Testis (tissue), 5 donors: ENCODE results near the gene TENT5C. TPM values are rescaled to one million over a fixed set of nuclear protein-coding genes. Genes with fewer than 3 reads are reported as not detected.
A peak's percentile ranks its signal among the peaks of the same experiment; 100 is the strongest.
"Not testable (repeated sequence)": the region's sequence is repeated elsewhere in the genome, so short reads cannot be mapped to it uniquely, and the experiment has no call there.

Source experiments
- DNase-seq: peaks from one replicate; pipeline ENCODE4 v3.0.0-alpha.2; 2019
- H3K27ac ChIP-seq, 2 donors: fragments of 200-600 bp; sonication (generic); one replicate each; pipeline ENCODE4 v1.5.1; 2019
- H3K27me3 ChIP-seq: fragments of 200-600 bp; sonication (generic); one replicate; pipeline ENCODE4 v1.5.1; 2019
- H3K36me3 ChIP-seq: fragments of 200-600 bp; sonication (generic); one replicate; pipeline ENCODE4 v1.5.1; 2017; ENCODE audit warnings: low read depth; ENCODE audit errors: missing control alignments
- H3K4me1 ChIP-seq: fragments of 200-600 bp; sonication (generic); one replicate; pipeline ENCODE4 v1.5.1; 2019
- H3K4me3 ChIP-seq, 2 donors: fragments of 200-600 bp; sonication (generic); one replicate each; pipeline ENCODE4 v1.5.1; 2017 to 2019
- H3K9me3 ChIP-seq: fragments of 200-600 bp; sonication (generic); one replicate; pipeline ENCODE4 v1.5.1; 2017
- POLR2A ChIP-seq: fragments of 450-650 bp; IDR thresholded peaks from one replicate; pipeline ENCODE4 v1.6.1; 2017; ENCODE audit warnings: antibody characterized with exemption, mild to moderate bottlenecking, moderate library complexity
- WGBS, 2 donors: methylation state at CpG; one replicate each; pipeline ENCODE4 v1.1.5; 2018; 5-methylcytosine and 5-hydroxymethylcytosine counted together
- intact Hi-C: fragments of 100-400 bp; cut with DNase I; formaldehyde crosslinking; loops from one replicate; pipeline ENCODE4 v1.15.1; 2023; ENCODE audit warnings: low total_unique reads
- long read RNA-seq, 2 donors: transcript quantifications; one replicate each; lab custom pipeline, GENCODE V29; 2026
- polyA plus RNA-seq: library from polyadenylated mRNA; stranded (reverse); fragments of 350-450 nt; fragmentation: Illumina TruSeq; extraction: RNeasy Lipid Tissue Mini Kit (QIAGEN cat#74804); gene quantifications from one replicate; pipeline ENCODE4 v1.2.3, GENCODE V29; 2014; ENCODE audit warnings: low read depth, low replicate concordance; ENCODE audit not compliant: insufficient read depth
- total RNA-seq, 2 donors: library from RNA; depleted of rRNA; stranded (reverse); fragments of >200 nt; gene quantifications; one replicate each; pipeline ENCODE4 v1.2.3, GENCODE V29; 2016
- TF ChIP-seq, protein P1 (sequence below), 3 experiments: fragments of 450-650 bp in 2 of 3; fragments of 200-600 bp in 1 of 3; sonication (generic) in 1 of 3; IDR thresholded peaks; one replicate each; pipeline ENCODE4 v1.5.1; 2016 to 2019; ENCODE audit warnings: antibody characterized with exemption in 3 of 3, mild to moderate bottlenecking in 2 of 3, moderate library complexity in 1 of 3

TENT5C gene
- total RNA-seq (10 to 100 TPM; 38.4 to 67.3 TPM), polyA plus RNA-seq (72.4 TPM)
- long read RNA-seq, donor 1, full-length matches to known transcripts, result 22 of 22 reads
- long read RNA-seq, donor 1, partial matches to known transcripts, result 0 of 22 reads
- long read RNA-seq, donor 1, other reads (novel, unspliced or antisense), result 0 of 22 reads
- long read RNA-seq, donor 2, full-length matches to known transcripts, result 11 of 11 reads
- long read RNA-seq, donor 2, partial matches to known transcripts, result 0 of 11 reads
- long read RNA-seq, donor 2, other reads (novel, unspliced or antisense), result 0 of 11 reads

DNA sequence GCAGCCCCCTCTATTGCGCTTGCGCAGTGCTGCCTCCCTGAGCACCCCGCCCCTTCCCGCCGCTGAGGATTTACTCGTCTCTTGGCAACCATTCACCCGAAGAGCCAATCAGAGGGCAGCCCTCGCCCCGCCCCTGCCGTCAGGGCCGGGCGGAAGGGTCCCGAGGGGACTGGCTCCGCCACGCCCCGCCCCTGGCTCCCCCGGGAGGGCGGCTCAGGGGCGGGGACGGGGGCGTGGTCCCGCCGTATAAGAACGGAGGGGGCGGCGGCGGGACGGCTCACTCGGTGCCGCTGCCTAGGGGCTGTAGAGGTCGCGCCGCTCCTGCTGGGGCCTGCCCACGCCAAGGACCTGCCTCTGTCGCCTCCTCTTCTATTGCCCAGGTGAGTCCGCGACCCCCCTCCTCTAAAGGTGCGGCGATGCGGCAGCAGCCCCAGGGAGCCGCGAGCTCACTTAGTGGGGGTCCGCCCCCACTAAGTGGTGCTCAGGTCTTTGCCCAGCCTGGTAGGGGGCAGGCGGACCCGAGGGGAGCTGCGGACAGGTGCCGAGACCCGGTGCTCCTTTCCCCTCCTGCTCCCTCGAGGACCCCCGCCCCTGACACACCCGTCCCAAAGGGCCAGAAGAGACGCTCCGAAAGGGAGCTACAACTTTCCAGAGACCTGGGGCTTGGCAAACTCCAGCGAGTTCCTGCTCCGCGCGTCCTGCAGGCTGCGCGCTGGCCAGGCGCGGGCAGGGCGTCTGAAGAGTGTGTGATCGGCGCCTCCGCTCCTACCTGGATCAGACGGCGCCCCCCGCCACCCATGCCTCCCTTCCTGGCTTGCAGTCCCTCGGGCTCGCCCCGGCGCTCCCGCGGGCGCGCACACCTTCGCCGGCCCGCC is at the start of gene TENT5C:
TSS of gene TENT5C (plus strand) at position 275 of the 875 bp plus-strand sequence. CDS start 16,821 bp downstream, outside the sequence.
- intact Hi-C loops, result no loop called here
- WGBS, 2 donors, result 0 to 1% methylated on average over 7 to 62 of the region's 79 CpGs
- Histone ChIP-seq H3K36me3 (no peaks in the 10 kb centered on the region), H3K27me3 (no peaks in the 10 kb centered on the region), H3K27ac (peak within 1 kb of the TSS; percentile 59 to 79), H3K4me1 (peaks cover 13% of the 10 kb centered on the region), H3K4me3 (peak within 1 kb of the TSS; percentile 72 to 77), H3K9me3 (no peaks in the 10 kb centered on the region)
- peak; percentile 98 for DNase-seq
- TF ChIP-seq POLR2A, result peak; percentile 43
- TF ChIP-seq, protein P1, sequence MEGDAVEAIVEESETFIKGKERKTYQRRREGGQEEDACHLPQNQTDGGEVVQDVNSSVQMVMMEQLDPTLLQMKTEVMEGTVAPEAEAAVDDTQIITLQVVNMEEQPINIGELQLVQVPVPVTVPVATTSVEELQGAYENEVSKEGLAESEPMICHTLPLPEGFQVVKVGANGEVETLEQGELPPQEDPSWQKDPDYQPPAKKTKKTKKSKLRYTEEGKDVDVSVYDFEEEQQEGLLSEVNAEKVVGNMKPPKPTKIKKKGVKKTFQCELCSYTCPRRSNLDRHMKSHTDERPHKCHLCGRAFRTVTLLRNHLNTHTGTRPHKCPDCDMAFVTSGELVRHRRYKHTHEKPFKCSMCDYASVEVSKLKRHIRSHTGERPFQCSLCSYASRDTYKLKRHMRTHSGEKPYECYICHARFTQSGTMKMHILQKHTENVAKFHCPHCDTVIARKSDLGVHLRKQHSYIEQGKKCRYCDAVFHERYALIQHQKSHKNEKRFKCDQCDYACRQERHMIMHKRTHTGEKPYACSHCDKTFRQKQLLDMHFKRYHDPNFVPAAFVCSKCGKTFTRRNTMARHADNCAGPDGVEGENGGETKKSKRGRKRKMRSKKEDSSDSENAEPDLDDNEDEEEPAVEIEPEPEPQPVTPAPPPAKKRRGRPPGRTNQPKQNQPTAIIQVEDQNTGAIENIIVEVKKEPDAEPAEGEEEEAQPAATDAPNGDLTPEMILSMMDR (IDR thresholded peaks at IDR 0.05), result no peak

GRCh38 chr1:117556341-117556740 is 49.5 kb upstream of the TENT5C start:
- H3K4me1 ChIP-seq, result no peaks in the 10 kb centered on the region
- intact Hi-C loops, result no loop called here
- TF ChIP-seq POLR2A, result no peak
- TF ChIP-seq, protein P1 (IDR thresholded peaks at IDR 0.05), result no peak
- H3K27me3 ChIP-seq, result no peaks in the 10 kb centered on the region
- H3K36me3 ChIP-seq, result no peaks in the 10 kb centered on the region
- H3K9me3 ChIP-seq, result no peaks in the 10 kb centered on the region
- no peak overlapping the region for H3K27ac ChIP-seq
- DNase-seq, result no peak
- H3K4me3 ChIP-seq, result no peak overlapping the region

- Histone ChIP-seq H3K27ac (no peak overlapping the region), H3K27me3 (no peaks in the 10 kb centered on the region), H3K9me3 (no peaks in the 10 kb centered on the region), H3K4me3 (no peak overlapping the region), H3K36me3 (no peaks in the 10 kb centered on the region), H3K4me1 (no peaks in the 10 kb centered on the region)
- TF ChIP-seq, protein P1 (IDR thresholded peaks at IDR 0.05), result no peak
- TF ChIP-seq POLR2A, result no peak
- intact Hi-C loops, result no loop called here
- DNase-seq, result no peak
Observed at GRCh38 chr1:117556976-117557375, 48.9 kb upstream of the TENT5C start.

- H3K4me3 ChIP-seq, H3K9me3 ChIP-seq, H3K27ac ChIP-seq, DNase-seq, H3K27me3 ChIP-seq, intact Hi-C loops, H3K4me1 ChIP-seq, H3K36me3 ChIP-seq: not testable (repeated sequence)
Observed at GRCh38 chr1:117558451-117558850, 47.4 kb upstream of the TENT5C start.

DNA sequence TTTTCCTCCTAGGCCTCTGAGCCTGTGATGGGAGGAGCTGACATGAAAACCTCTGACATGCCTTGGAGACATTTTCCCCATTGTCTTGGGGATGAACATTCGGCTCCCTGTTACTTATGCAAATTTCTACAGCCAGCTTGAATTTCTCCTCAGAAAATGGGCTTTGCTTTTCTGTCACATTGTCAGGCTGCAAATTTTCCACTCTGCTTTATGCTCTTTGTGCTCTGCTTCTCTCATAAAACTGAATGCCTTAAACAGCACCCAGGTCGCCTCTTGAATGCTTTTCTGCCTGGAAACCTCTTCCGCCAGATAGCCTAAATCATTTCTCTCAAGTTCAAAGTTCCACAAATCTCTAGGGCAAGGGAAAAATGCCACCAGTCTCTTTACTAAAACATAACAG is 46.7 kb upstream of the TENT5C start:
- Histone ChIP-seq H3K9me3 (no peaks in the 10 kb centered on the region), H3K27ac (no peak overlapping the region), H3K36me3 (no peaks in the 10 kb centered on the region), H3K4me3 (no peak overlapping the region), H3K4me1 (no peaks in the 10 kb centered on the region), H3K27me3 (no peaks in the 10 kb centered on the region)
- TF ChIP-seq, protein P1 (IDR thresholded peaks at IDR 0.05), result no peak
- no peak for TF ChIP-seq POLR2A
- intact Hi-C loops, result no loop called here
- no peak for DNase-seq
- WGBS, 2 donors, result 82 to 94% methylated on average over 3 of the region's 3 CpGs
